ENCODE measurements around the gene CCBE1. TPM values are rescaled to one million over a fixed set of nuclear protein-coding genes. Genes with fewer than 3 reads are reported as not detected.

CCBE1 gene
- polyA plus RNA-seq, 2 of the 4 experiments (the other 2 are of a cell fraction): 3.0 to 9.9 TPM

GRCh38 chr18:59509481-59510442 is 187.5 kb downstream of the CCBE1 start (continued):
- TF ChIP-seq MAX (IDR thresholded peaks at IDR 0.05) (no peak), POLR2AphosphoS2 (conservative IDR thresholded peaks at IDR 0.05; ENCODE audit: low read length) (no peak)

DNA sequence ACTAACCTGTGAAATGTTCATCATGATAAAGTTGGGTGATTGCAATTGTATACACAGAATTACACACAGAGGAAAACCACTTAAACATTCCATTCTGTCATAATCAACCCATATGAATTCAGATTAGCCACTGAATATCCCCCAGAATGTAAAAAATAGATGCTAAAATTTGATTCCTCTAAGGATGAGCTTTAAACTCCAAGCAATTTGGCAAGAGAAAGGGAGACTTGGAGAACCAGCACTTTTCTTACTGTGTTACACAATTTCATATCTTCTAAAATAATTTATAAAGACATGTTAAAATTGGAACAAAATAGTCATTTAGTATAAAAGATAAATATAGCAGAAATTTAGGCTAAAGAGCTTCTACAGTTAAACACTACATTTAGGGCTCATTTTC is 191.9 kb downstream of the CCBE1 start:
- TF ChIP-seq EHMT2 (IDR thresholded peaks at IDR 0.05; ENCODE audit: low read depth) (no peak), ZSCAN20 (CRISPR knock-in tag; IDR thresholded peaks at IDR 0.05) (no peak), POLR2A (IDR thresholded peaks at IDR 0.05; ENCODE audit: low read length) (no peak)
- POLR2A ChIA-PET: no interaction called here

GRCh38 chr18:59502274-59503175 is 194.7 kb downstream of the CCBE1 start:
- Histone ChIP-seq H3K4me1 (no peaks in the 10 kb centered on the region), H3K9me3 (no peaks in the 10 kb centered on the region), H3K4me3 (no peak overlapping the region), H3K27ac (no peak overlapping the region), H3K4me2 (no peak overlapping the region)
- CTCF ChIA-PET: interaction anchor here (0.7 kb wide), 1 partner anchor 194 kb away, joined by 4 read pairs; no protein-coding TSS in a partner anchor
- DNase-seq (ENCODE audit: low read depth in 1 of 2, low spot score in 1 of 2): no peak
- POLR2A ChIA-PET: no interaction called here
- FAIRE-seq: no peak
- ATAC-seq: no peak
- TF ChIP-seq PHF8 (IDR thresholded peaks at IDR 0.05; ENCODE audit: borderline replicate concordance, low read depth) (no peak), EP300 (IDR thresholded peaks at IDR 0.05) (no peak), HEYL (CRISPR knock-in tag; IDR thresholded peaks at IDR 0.05) (no peak), TFCP2L1 (CRISPR knock-in tag; IDR thresholded peaks at IDR 0.05) (no peak), RARB (CRISPR knock-in tag; IDR thresholded peaks at IDR 0.05) (no peak), MYC (IDR thresholded peaks at IDR 0.05; ENCODE audit: borderline replicate concordance, low read length) (no peak), HOXB13 (CRISPR knock-in tag; IDR thresholded peaks at IDR 0.05; ENCODE audit: low read depth) (no peak), ATOH8 (CRISPR knock-in tag; IDR thresholded peaks at IDR 0.05; ENCODE audit: low read depth) (no peak), ZSCAN20 (CRISPR knock-in tag; IDR thresholded peaks at IDR 0.05) (no peak), RNF2 (IDR thresholded peaks at IDR 0.05; ENCODE audit: borderline replicate concordance, low read depth) (no peak), SMC3 (IDR thresholded peaks at IDR 0.05) (no peak), ZFP36 (IDR thresholded peaks at IDR 0.05; ENCODE audit: borderline replicate concordance, partially characterized antibody) (no peak), BCL3 (IDR thresholded peaks at IDR 0.05) (no peak), JUNB (IDR thresholded peaks at IDR 0.05) (no peak), ZC3H11A (IDR thresholded peaks at IDR 0.05) (no peak), SREBF2 (IDR thresholded peaks at IDR 0.05) (no peak)
- TF ChIP-seq, protein P1, sequence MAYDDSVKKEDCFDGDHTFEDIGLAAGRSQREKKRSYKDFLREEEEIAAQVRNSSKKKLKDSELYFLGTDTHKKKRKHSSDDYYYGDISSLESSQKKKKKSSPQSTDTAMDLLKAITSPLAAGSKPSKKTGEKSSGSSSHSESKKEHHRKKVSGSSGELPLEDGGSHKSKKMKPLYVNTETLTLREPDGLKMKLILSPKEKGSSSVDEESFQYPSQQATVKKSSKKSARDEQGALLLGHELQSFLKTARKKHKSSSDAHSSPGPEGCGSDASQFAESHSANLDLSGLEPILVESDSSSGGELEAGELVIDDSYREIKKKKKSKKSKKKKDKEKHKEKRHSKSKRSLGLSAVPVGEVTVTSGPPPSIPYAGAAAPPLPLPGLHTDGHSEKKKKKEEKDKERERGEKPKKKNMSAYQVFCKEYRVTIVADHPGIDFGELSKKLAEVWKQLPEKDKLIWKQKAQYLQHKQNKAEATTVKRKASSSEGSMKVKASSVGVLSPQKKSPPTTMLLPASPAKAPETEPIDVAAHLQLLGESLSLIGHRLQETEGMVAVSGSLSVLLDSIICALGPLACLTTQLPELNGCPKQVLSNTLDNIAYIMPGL (CRISPR knock-in tag; IDR thresholded peaks at IDR 0.05; ENCODE audit: borderline replicate concordance): no peak
- TF ChIP-seq, protein P2, sequence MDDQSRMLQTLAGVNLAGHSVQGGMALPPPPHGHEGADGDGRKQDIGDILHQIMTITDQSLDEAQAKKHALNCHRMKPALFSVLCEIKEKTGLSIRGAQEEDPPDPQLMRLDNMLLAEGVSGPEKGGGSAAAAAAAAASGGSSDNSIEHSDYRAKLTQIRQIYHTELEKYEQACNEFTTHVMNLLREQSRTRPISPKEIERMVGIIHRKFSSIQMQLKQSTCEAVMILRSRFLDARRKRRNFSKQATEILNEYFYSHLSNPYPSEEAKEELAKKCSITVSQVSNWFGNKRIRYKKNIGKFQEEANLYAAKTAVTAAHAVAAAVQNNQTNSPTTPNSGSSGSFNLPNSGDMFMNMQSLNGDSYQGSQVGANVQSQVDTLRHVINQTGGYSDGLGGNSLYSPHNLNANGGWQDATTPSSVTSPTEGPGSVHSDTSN (IDR thresholded peaks at IDR 0.05): no peak
- TF ChIP-seq, protein P3, sequence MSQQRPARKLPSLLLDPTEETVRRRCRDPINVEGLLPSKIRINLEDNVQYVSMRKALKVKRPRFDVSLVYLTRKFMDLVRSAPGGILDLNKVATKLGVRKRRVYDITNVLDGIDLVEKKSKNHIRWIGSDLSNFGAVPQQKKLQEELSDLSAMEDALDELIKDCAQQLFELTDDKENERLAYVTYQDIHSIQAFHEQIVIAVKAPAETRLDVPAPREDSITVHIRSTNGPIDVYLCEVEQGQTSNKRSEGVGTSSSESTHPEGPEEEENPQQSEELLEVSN (IDR thresholded peaks at IDR 0.05; ENCODE audit: borderline replicate concordance, low read depth): no peak
- 63% methylated on average over 12 of the region's 12 CpGs for WGBS (ENCODE audit: missing lambda C conversion rate)

More for the DNA sequence above, 191.9 kb downstream of the CCBE1 start:
- DNase-seq (ENCODE audit: low read depth in 1 of 2, low spot score in 1 of 2) (no peak), FAIRE-seq (no peak), ATAC-seq (no peak)
- Histone ChIP-seq H3K4me2 (no peak overlapping the region), H3K9me3 (no peaks in the 10 kb centered on the region), H3K27ac (no peak overlapping the region), H3K4me1 (no peaks in the 10 kb centered on the region), H3K4me3 (no peak overlapping the region)
- CTCF ChIA-PET: interaction anchor here (0.7 to 1.2 kb wide), 2 partner anchors 46 to 318 kb away, joined by 3 read pairs; no protein-coding TSS in a partner anchor
